Neuronal stem cell (in vitro differentiated cells): ENCODE data around the gene LPAR6.

Experiments used
- DNase-seq: peaks from one replicate; pipeline ENCODE4 v3.0.0-alpha.2; 2013; ENCODE audit warnings: low spot score
- H2AFZ ChIP-seq: one replicate; pipeline ENCODE4 v1.6.1; 2013; ENCODE audit warnings: mild to moderate bottlenecking, low read length, inconsistent platforms
- H2AK5ac ChIP-seq: 2 replicates; pipeline ENCODE4 v1.6.1; 2013; ENCODE audit warnings: low read depth, mild to moderate bottlenecking, inconsistent platforms, low read length, moderate library complexity, mixed read lengths
- H2BK120ac ChIP-seq: 2 replicates; pipeline ENCODE4 v1.6.1; 2013; ENCODE audit warnings: low read depth, mild to moderate bottlenecking, inconsistent platforms, low read length, moderate library complexity, mixed read lengths
- H2BK12ac ChIP-seq: one replicate; pipeline ENCODE4 v1.6.1; 2013; ENCODE audit warnings: low read length, inconsistent platforms
- H2BK15ac ChIP-seq: 2 replicates; pipeline ENCODE4 v1.6.1; 2013; ENCODE audit warnings: mild to moderate bottlenecking, low read length, inconsistent platforms, mixed read lengths
- H2BK5ac ChIP-seq: one replicate; pipeline ENCODE4 v1.6.1; 2013; ENCODE audit warnings: inconsistent platforms, mild to moderate bottlenecking, low read length, moderate library complexity
- H3K14ac ChIP-seq: one replicate; pipeline ENCODE4 v1.6.1; 2013; ENCODE audit warnings: low read length, inconsistent platforms
- H3K18ac ChIP-seq: 2 replicates; pipeline ENCODE4 v1.6.1; 2013; ENCODE audit warnings: low read length, inconsistent platforms
- H3K23ac ChIP-seq: 2 replicates; pipeline ENCODE4 v1.6.1; 2013; ENCODE audit warnings: low read depth, mild to moderate bottlenecking, mixed read lengths, low read length, inconsistent platforms; ENCODE audit not compliant: poor library complexity
- H3K27ac ChIP-seq: replicated peaks from 3 replicates; pipeline ENCODE4 v1.5.1; 2013; ENCODE audit warnings: low read length, inconsistent platforms
- H3K27me3 ChIP-seq, 3 experiments: 2 replicates each; pipeline ENCODE4 v1.6.1; 2013; ENCODE audit warnings: low read length in 3 of 3, mild to moderate bottlenecking in 2 of 3, inconsistent platforms in 1 of 3, low read depth in 1 of 3, mixed read lengths in 1 of 3, moderate library complexity in 1 of 3; ENCODE audit not compliant: control insufficient read depth in 3 of 3, insufficient read depth in 3 of 3
- H3K36me3 ChIP-seq, 2 donors: replicated peaks in 1 of 2; 2 replicates each; pipeline ENCODE4 v1.6.1; 2013; ENCODE audit warnings: low read length in 2 of 2; ENCODE audit not compliant: control insufficient read depth in 2 of 2, insufficient read depth in 2 of 2
- H3K4ac ChIP-seq: 2 replicates; pipeline ENCODE4 v1.6.1; 2013; ENCODE audit warnings: inconsistent platforms, mild to moderate bottlenecking, low read length, moderate library complexity
- H3K4me1 ChIP-seq, 2 donors: 1 replicate in 1 of 2; 2 replicates in 1 of 2; pipeline ENCODE4 v1.6.1; 2013; ENCODE audit warnings: low read length in 2 of 2, low read depth in 1 of 2; ENCODE audit not compliant: control insufficient read depth in 2 of 2, insufficient read depth in 1 of 2
- H3K4me2 ChIP-seq: one replicate; pipeline ENCODE4 v1.6.1; 2013; ENCODE audit warnings: mild to moderate bottlenecking, low read length, inconsistent platforms; ENCODE audit not compliant: insufficient read depth, poor library complexity, severe bottlenecking
- H3K4me3 ChIP-seq, 2 donors: 2 replicates each; pipeline ENCODE4 v1.5.1; 2013; ENCODE audit warnings: low read length in 2 of 2, mild to moderate bottlenecking in 2 of 2, inconsistent platforms in 1 of 2, moderate library complexity in 1 of 2
- H3K79me1 ChIP-seq: one replicate; pipeline ENCODE4 v1.6.1; 2013; ENCODE audit warnings: low read depth, mild to moderate bottlenecking, inconsistent platforms, low read length, moderate library complexity
- H3K9ac ChIP-seq: one replicate; pipeline ENCODE4 v1.6.1; 2013; ENCODE audit warnings: mild to moderate bottlenecking, low read depth, low read length, inconsistent platforms; ENCODE audit not compliant: poor library complexity
- H3K9me3 ChIP-seq, 2 donors: replicated peaks in 1 of 2; 2 replicates each; pipeline versions ENCODE3 to v1.6.1; 2013; ENCODE audit warnings: low read length in 2 of 2, mild to moderate bottlenecking in 2 of 2, inconsistent platforms in 1 of 2, low read depth in 1 of 2, mixed read lengths in 1 of 2, moderate library complexity in 1 of 2; ENCODE audit not compliant: control insufficient read depth in 2 of 2, insufficient read depth in 1 of 2
- H4K8ac ChIP-seq: one replicate; pipeline ENCODE4 v1.6.1; 2013; ENCODE audit warnings: low read depth, mild to moderate bottlenecking, inconsistent platforms, low read length, moderate library complexity
- H4K91ac ChIP-seq: one replicate; pipeline ENCODE4 v1.6.1; 2013; ENCODE audit warnings: low read length, low read depth, mild to moderate bottlenecking, inconsistent platforms; ENCODE audit not compliant: poor library complexity
- WGBS, 2 donors: extraction: QIAGEN DNeasy Blood & Tissue Kit; methylation state at CpG; one replicate each; pipeline ENCODE4 v1.1.7; 2013; ENCODE audit warnings: missing lambda C conversion rate in 2 of 2, mixed read lengths in 1 of 2; ENCODE audit not compliant: insufficient read length in 2 of 2, insufficient replicate concordance in 1 of 2; ENCODE audit errors: extremely low coverage in 2 of 2; 5-methylcytosine and 5-hydroxymethylcytosine counted together

Gene LPAR6

GRCh38 chr13:48393030-48393697 lies 19.7 kb downstream of the LPAR6 start:
- Histone ChIP-seq H3K4ac (no peak overlapping the region), H2BK5ac (no peak overlapping the region), H2BK15ac (no peak overlapping the region), H2AFZ (no peak overlapping the region), H3K18ac (no peak overlapping the region), H3K9me3 (peaks cover 0 to 9% of the 10 kb centered on the region in 2 donors), H4K91ac (no peak overlapping the region), H2BK12ac (no peak overlapping the region), H3K23ac (no peak overlapping the region), H3K4me2 (no peak overlapping the region), H3K4me3 (no peak overlapping the region), H3K9ac (no peak overlapping the region), H3K14ac (no peak overlapping the region), H3K79me1 (no peaks in the 10 kb centered on the region), H4K8ac (no peak overlapping the region), H3K4me1 (no peaks in the 10 kb centered on the region), H2AK5ac (no peak overlapping the region), H3K36me3 (peaks cover 3 to 21% of the 10 kb centered on the region in 2 donors), H3K27ac (no peak overlapping the region), H3K27me3 (no peaks in the 10 kb centered on the region), H2BK120ac (no peak overlapping the region)
- no peak for DNase-seq
- WGBS, 2 donors = no CpG with 5 or more reads among the region's 3 CpGs

GRCh38 chr13:48391257-48391656 lies 21.7 kb downstream of the LPAR6 start:
- no peak overlapping the region for H3K4me3 ChIP-seq
- DNase-seq = no peak
- no peak overlapping the region for H2BK5ac ChIP-seq
- no peak overlapping the region for H2BK12ac ChIP-seq
- no peak overlapping the region for H3K9ac ChIP-seq
- H3K18ac ChIP-seq = no peak overlapping the region
- no peak overlapping the region for H4K91ac ChIP-seq
- no peak overlapping the region for H4K8ac ChIP-seq
- no peaks in the 10 kb centered on the region for H3K79me1 ChIP-seq
- no peak overlapping the region for H2BK120ac ChIP-seq
- no peak overlapping the region for H3K4ac ChIP-seq
- H2AFZ ChIP-seq = no peak overlapping the region
- H3K9me3 ChIP-seq = peaks cover 0 to 9% of the 10 kb centered on the region in 2 donors
- H3K27ac ChIP-seq = no peak overlapping the region
- H3K27me3 ChIP-seq = no peaks in the 10 kb centered on the region
- H3K4me1 ChIP-seq = no peaks in the 10 kb centered on the region
- H3K36me3 ChIP-seq = peaks cover 3 to 30% of the 10 kb centered on the region in 2 donors
- no peak overlapping the region for H3K23ac ChIP-seq
- WGBS, 2 donors = no CpG with 5 or more reads among the region's 3 CpGs
- H2AK5ac ChIP-seq = no peak overlapping the region
- H3K14ac ChIP-seq = no peak overlapping the region
- H2BK15ac ChIP-seq = no peak overlapping the region
- no peak overlapping the region for H3K4me2 ChIP-seq

GRCh38 chr13:48386816-48387215 lies 26.1 kb downstream of the LPAR6 start:
- H3K27ac ChIP-seq = no peak overlapping the region
- no peak overlapping the region for H3K14ac ChIP-seq
- no peaks in the 10 kb centered on the region for H3K27me3 ChIP-seq
- no peak overlapping the region for H4K8ac ChIP-seq
- no peak for DNase-seq
- no peak overlapping the region for H3K18ac ChIP-seq
- no peak overlapping the region for H3K4ac ChIP-seq
- H2BK5ac ChIP-seq = no peak overlapping the region
- WGBS, 2 donors = no CpG with 5 or more reads among the region's 8 CpGs
- H3K4me1 ChIP-seq = no peaks in the 10 kb centered on the region
- H2BK15ac ChIP-seq = no peak overlapping the region
- H2AK5ac ChIP-seq = no peak overlapping the region
- no peak overlapping the region for H3K9ac ChIP-seq
- H3K4me2 ChIP-seq = no peak overlapping the region
- H3K79me1 ChIP-seq = no peaks in the 10 kb centered on the region
- H3K4me3 ChIP-seq = no peak overlapping the region
- H4K91ac ChIP-seq = no peak overlapping the region
- H3K9me3 ChIP-seq = no peaks in the 10 kb centered on the region
- H3K36me3 ChIP-seq = peaks cover 0 to 19% of the 10 kb centered on the region in 2 donors
- no peak overlapping the region for H2AFZ ChIP-seq
- H2BK12ac ChIP-seq = no peak overlapping the region
- H2BK120ac ChIP-seq = no peak overlapping the region
- no peak overlapping the region for H3K23ac ChIP-seq

GRCh38 chr13:48383384-48383783 lies 29.5 kb downstream of the LPAR6 start:
- no peak overlapping the region for H3K18ac ChIP-seq
- H3K27ac ChIP-seq = no peak overlapping the region
- no CpG with 5 or more reads among the region's 2 CpGs for WGBS, 2 donors
- no peaks in the 10 kb centered on the region for H3K27me3 ChIP-seq
- peaks cover 0 to 51% of the 10 kb centered on the region in 2 donors for H3K36me3 ChIP-seq
- no peak overlapping the region for H4K91ac ChIP-seq
- no peak overlapping the region for H3K23ac ChIP-seq
- H2BK15ac ChIP-seq = no peak overlapping the region
- no peak overlapping the region for H2BK5ac ChIP-seq
- H2BK12ac ChIP-seq = no peak overlapping the region
- H2BK120ac ChIP-seq = no peak overlapping the region
- no peaks in the 10 kb centered on the region for H3K9me3 ChIP-seq
- H3K4ac ChIP-seq = no peak overlapping the region
- no peak overlapping the region for H4K8ac ChIP-seq
- no peak overlapping the region for H3K9ac ChIP-seq
- H2AK5ac ChIP-seq = no peak overlapping the region
- H2AFZ ChIP-seq = no peak overlapping the region
- H3K14ac ChIP-seq = no peak overlapping the region
- H3K79me1 ChIP-seq = no peaks in the 10 kb centered on the region
- DNase-seq = no peak
- H3K4me1 ChIP-seq = no peaks in the 10 kb centered on the region
- H3K4me2 ChIP-seq = no peak overlapping the region
- no peak overlapping the region for H3K4me3 ChIP-seq
